Lung (tissue), 12 donors: ENCODE data around the gene PRDM16. TPM values are rescaled to one million over a fixed set of nuclear protein-coding genes. Genes with fewer than 3 reads are reported as not detected.

Experiments
- ATAC-seq: fragments of 200-7000 bp; cut with Tn5 transposase; one replicate; pipeline ENCODE4 v1.9.1; 2020; ENCODE audit warnings: moderate number of reproducible peaks; ENCODE audit not compliant: insufficient read depth, low FRiP score
- DNase-seq, 3 donors: peaks; one replicate each; pipeline ENCODE4 v3.0.0-alpha.2; 2013 to 2017
- H3K27ac ChIP-seq, 2 donors: one replicate each; pipeline ENCODE4 v1.5.1; 2013; ENCODE audit warnings: mild to moderate bottlenecking in 2 of 2, moderate library complexity in 2 of 2, control low read depth in 1 of 2, inconsistent platforms in 1 of 2, low read depth in 1 of 2, low read length in 1 of 2
- H3K27me3 ChIP-seq, 3 donors: one replicate each; pipeline ENCODE4 v1.5.1; 2013; ENCODE audit warnings: low read length in 2 of 3; ENCODE audit not compliant: control insufficient read depth in 3 of 3, insufficient read depth in 3 of 3
- H3K36me3 ChIP-seq, 4 donors: one replicate each; pipeline ENCODE4 v1.5.1; 2013; ENCODE audit warnings: low read length in 4 of 4, mild to moderate bottlenecking in 1 of 4, moderate library complexity in 1 of 4; ENCODE audit not compliant: control insufficient read depth in 4 of 4, insufficient read depth in 4 of 4
- H3K4me1 ChIP-seq, 5 donors: one replicate each; pipeline ENCODE4 v1.5.1; 2013; ENCODE audit warnings: low read length in 5 of 5, mild to moderate bottlenecking in 2 of 5, moderate library complexity in 1 of 5; ENCODE audit not compliant: control insufficient read depth in 5 of 5, insufficient read depth in 5 of 5
- H3K4me3 ChIP-seq: one replicate; pipeline ENCODE4 v1.5.1; 2013; ENCODE audit warnings: mild to moderate bottlenecking, control low read depth, moderate library complexity
- H3K9ac ChIP-seq, 2 donors: one replicate each; pipeline ENCODE4 v1.5.1; 2013; ENCODE audit warnings: low read length in 2 of 2, control low read depth in 1 of 2; ENCODE audit not compliant: insufficient read depth in 1 of 2
- H3K9me3 ChIP-seq, 4 donors: one replicate each; pipeline ENCODE4 v1.5.1; 2013; ENCODE audit warnings: low read length in 3 of 4, mild to moderate bottlenecking in 1 of 4, moderate library complexity in 1 of 4; ENCODE audit not compliant: control insufficient read depth in 4 of 4, insufficient read depth in 3 of 4
- WGBS, 2 donors: extraction: QIAGEN DNeasy Blood & Tissue Kit; methylation state at CpG; one replicate each; pipeline ENCODE4 v1.1.7; 2013; 5-methylcytosine and 5-hydroxymethylcytosine counted together
- polyA plus RNA-seq, 2 donors: library from polyadenylated mRNA; stranded (reverse); fragments of 200-250 nt; gene quantifications; one replicate each; pipeline ENCODE4 v1.2.1, GENCODE V29; 2013
- total RNA-seq, 2 donors: library from RNA; depleted of rRNA in 1 of 2; stranded (reverse); fragments of >200 nt in 1 of 2; gene quantifications; one replicate each; pipeline ENCODE4 v1.2.1, GENCODE V29; 2014 to 2021
- TF ChIP-seq, protein P1 (sequence below): IDR thresholded peaks from 2 replicates; pipeline ENCODE4 v1.5.1; 2012; ENCODE audit warnings: mild to moderate bottlenecking; ENCODE audit errors: control extremely low read depth, extremely low read depth
- donor health status: control.
- donor health status: control.
- donor health status: Bipolar disorder and iron deficiency.
- donor health status: healthy.
- donor health status: DM: yes; HTN: yes; CAD: no.

The PRDM16 gene
- total and polyA plus RNA-seq, 4 donors, result 2.4 to 36.5 (median 13.1) TPM

DNA sequence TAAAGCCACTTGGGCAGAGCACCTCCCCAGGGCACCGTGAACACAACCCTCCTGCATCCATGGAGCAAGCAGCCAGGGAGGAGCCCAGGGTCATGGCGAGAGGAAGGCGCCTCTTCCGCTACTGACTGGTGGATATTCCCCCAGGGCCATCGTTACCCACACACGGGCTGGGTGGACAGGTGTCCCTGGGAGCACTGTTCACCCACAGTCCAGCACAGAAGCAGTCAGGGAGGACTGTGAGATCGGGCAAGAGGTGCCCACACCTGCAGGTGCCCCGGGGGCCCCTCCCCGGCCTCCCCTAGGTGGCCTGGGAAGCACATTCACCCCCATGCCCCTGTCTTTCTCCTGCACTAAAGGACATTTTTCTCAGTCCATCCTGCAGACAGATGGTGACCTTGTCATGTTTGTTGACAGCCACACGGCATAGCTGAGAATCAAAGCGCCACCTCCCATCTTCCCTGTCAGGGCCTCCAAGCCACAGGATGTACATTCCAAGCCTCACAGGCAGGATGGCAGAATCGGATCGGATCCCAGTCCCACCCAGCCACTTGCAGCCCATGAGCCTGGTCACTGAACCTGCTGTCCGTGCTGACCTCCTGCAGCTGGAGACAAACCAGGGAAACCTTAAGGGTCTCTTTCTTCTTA lies 160.2 kb downstream of the PRDM16 start:
- TF ChIP-seq, protein P1, sequence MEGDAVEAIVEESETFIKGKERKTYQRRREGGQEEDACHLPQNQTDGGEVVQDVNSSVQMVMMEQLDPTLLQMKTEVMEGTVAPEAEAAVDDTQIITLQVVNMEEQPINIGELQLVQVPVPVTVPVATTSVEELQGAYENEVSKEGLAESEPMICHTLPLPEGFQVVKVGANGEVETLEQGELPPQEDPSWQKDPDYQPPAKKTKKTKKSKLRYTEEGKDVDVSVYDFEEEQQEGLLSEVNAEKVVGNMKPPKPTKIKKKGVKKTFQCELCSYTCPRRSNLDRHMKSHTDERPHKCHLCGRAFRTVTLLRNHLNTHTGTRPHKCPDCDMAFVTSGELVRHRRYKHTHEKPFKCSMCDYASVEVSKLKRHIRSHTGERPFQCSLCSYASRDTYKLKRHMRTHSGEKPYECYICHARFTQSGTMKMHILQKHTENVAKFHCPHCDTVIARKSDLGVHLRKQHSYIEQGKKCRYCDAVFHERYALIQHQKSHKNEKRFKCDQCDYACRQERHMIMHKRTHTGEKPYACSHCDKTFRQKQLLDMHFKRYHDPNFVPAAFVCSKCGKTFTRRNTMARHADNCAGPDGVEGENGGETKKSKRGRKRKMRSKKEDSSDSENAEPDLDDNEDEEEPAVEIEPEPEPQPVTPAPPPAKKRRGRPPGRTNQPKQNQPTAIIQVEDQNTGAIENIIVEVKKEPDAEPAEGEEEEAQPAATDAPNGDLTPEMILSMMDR, result no peak
- H3K27me3 ChIP-seq, result peaks cover 0 to 7% (median 0%) of the 10 kb centered on the region in 3 donors
- no peak overlapping the region for H3K9ac ChIP-seq
- DNase-seq, result no peak
- H3K4me3 ChIP-seq, result no peak overlapping the region
- WGBS, 2 donors, result 74 to 78% methylated on average over 14 of the region's 14 CpGs
- no peak overlapping the region for H3K27ac ChIP-seq
- H3K36me3 ChIP-seq, result no peaks in the 10 kb centered on the region
- ATAC-seq, result no peak
- peaks cover 0 to 41% (median 5%) of the 10 kb centered on the region in 5 donors for H3K4me1 ChIP-seq
- H3K9me3 ChIP-seq, result no peaks in the 10 kb centered on the region

DNA sequence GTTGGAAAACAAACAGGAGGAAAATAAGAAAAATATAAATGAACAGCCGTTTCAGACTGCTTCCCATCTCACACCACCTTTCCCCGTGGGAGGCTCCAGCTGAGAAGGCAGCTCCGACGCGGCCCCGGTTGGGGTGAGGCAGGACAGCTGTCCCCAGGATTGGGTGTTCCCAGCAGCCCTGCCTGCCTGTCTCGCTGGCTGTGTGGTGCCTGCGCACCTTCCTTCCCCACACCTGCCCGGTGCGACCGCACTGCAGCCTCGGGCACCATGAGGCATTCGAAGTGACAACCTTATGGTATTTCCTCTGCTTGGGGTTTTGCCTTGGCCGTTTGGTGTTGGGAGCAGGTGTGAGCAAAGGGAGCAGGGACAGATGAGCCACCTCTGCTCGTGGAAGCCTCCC lies 161.6 kb downstream of the PRDM16 start:
- TF ChIP-seq, protein P1, result no peak
- no peaks in the 10 kb centered on the region for H3K36me3 ChIP-seq

DNA sequence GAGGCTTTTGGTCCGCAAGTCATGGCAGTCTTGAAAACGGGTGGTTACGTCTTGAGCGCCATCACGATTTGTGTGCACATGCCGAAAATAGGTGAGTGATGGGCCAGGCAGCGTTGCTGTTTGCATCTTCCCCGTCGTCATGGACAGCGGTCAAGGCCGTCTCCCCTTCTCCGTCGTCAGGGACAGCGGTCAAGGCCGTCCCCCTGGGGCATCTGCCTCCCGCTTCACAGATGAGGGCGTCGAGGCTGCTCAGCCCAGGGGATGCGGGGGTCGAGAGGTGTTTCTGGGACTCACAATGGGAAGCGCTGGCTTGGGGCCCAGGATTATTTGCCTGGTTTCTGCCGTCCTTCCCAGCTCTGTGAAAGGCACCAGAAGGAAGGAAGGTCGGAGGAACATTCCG lies 162.2 kb downstream of the PRDM16 start:
- Histone ChIP-seq H3K36me3 (no peaks in the 10 kb centered on the region), H3K9me3 (no peaks in the 10 kb centered on the region), H3K9ac (no peak overlapping the region), H3K27me3 (peaks cover 0 to 4% (median 0%) of the 10 kb centered on the region in 3 donors), H3K4me3 (no peak overlapping the region), H3K27ac (no peak overlapping the region), H3K4me1 (peaks cover 0 to 35% (median 9%) of the 10 kb centered on the region in 5 donors)
- TF ChIP-seq, protein P1, result no peak
- ATAC-seq, result no peak
- DNase-seq, result no peak
- 81 to 85% methylated on average over 24 of the region's 24 CpGs for WGBS, 2 donors

More for the DNA sequence above, 161.6 kb downstream of the PRDM16 start:
- peaks cover 0 to 35% (median 7%) of the 10 kb centered on the region in 5 donors for H3K4me1 ChIP-seq
- no peak overlapping the region for H3K9ac ChIP-seq
- ATAC-seq, result no peak
- peaks cover 0 to 7% (median 0%) of the 10 kb centered on the region in 3 donors for H3K27me3 ChIP-seq
- no peak overlapping the region for H3K27ac ChIP-seq
- no peak for DNase-seq
- H3K9me3 ChIP-seq, result no peaks in the 10 kb centered on the region
- WGBS, 2 donors, result 84 to 86% methylated on average over 14 to 15 of the region's 15 CpGs
- H3K4me3 ChIP-seq, result no peak overlapping the region
